T47D (cell line): ENCODE results near the gene RBM5.

Experiments used
- DNase-seq, 2 experiments: peaks; one replicate each; pipeline versions ENCODE4 v3.0.0 to v3.0.0-alpha.2; 2011 to 2012; ENCODE audit warnings: low read depth in 1 of 2, low spot score in 1 of 2
- JUND ChIP-seq: IDR thresholded peaks from 2 replicates; pipeline ENCODE4 v1.6.1; 2012; ENCODE audit warnings: low read depth
- in situ Hi-C: cut with HindIII; loops from 2 replicates; pipeline ENCODE4 v1.10.0; 2016; ENCODE audit warnings: low sequenced_read_pairs, low pct_unique_long_range_greater_than_20kb

The RBM5 gene

GRCh38 chr3:50162034-50162883, 73.5 kb downstream of the RBM5 start:
- in situ Hi-C loops, result no loop called here
- DNase-seq, result no peak
- TF ChIP-seq JUND, result no peak

- in situ Hi-C loops, result no loop called here
- TF ChIP-seq JUND, result no peak
- peak in 1 of 2 experiments; percentile 77 for DNase-seq
Observed at GRCh38 chr3:50163572-50164455, 75.1 kb downstream of the RBM5 start.

GRCh38 chr3:50164481-50164880, 75.8 kb downstream of the RBM5 start:
- no peak for TF ChIP-seq JUND
- DNase-seq, result no peak

GRCh38 chr3:50164984-50165909, 76.5 kb downstream of the RBM5 start:
- in situ Hi-C loops, result no loop called here
- no peak for TF ChIP-seq JUND
- DNase-seq, result peak in 1 of 2 experiments; percentile 59

More at GRCh38 chr3:50164481-50164880, 75.8 kb downstream of the RBM5 start:
- in situ Hi-C loops, result no loop called here

- in situ Hi-C loops, result no loop called here
- no peak for DNase-seq
- TF ChIP-seq JUND, result no peak
Observed at GRCh38 chr3:50165910-50166538, 77.3 kb downstream of the RBM5 start.

- no peak for TF ChIP-seq JUND
- in situ Hi-C loops, result no loop called here
- DNase-seq, result no peak
Observed at GRCh38 chr3:50166620-50167019, 77.9 kb downstream of the RBM5 start.

- no peak for DNase-seq
Observed at GRCh38 chr3:50167069-50167840, 78.5 kb downstream of the RBM5 start.

GRCh38 chr3:50167841-50168209, 79.1 kb downstream of the RBM5 start:
- TF ChIP-seq JUND, result no peak
- in situ Hi-C loops, result no loop called here

More at GRCh38 chr3:50167069-50167840, 78.5 kb downstream of the RBM5 start:
- in situ Hi-C loops, result no loop called here
- no peak for TF ChIP-seq JUND

GRCh38 chr3:50168388-50168787, 79.7 kb downstream of the RBM5 start:
- TF ChIP-seq JUND, result no peak
- in situ Hi-C loops, result no loop called here
- no peak for DNase-seq

More at GRCh38 chr3:50167841-50168209, 79.1 kb downstream of the RBM5 start:
- DNase-seq, result no peak
